ENCODE data around the gene CNTNAP2. TPM values are rescaled to one million over a fixed set of nuclear protein-coding genes. Genes with fewer than 3 reads are reported as not detected.

Gene CNTNAP2
- total RNA-seq, 4 donors from 2014 or later: not detected

DNA sequence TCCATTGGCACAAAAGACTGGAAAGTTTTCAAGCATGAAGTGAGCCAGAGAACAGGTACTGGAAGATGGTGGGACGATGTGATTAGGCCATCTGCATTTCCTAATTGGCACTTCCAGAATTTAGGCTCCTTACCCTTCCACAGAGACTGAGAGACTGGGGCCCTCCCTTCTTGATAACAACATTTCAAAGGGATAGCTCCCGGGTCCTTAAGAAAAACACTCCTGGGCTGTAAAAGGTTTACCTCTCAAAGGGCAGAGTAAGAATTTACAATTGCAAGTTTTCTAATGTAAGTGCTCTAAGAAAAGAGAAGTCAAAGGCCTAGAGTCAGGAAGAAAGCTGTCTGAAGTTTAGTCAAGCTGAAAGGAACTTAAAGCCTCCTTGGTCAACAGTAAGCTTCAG, 1914.4 kb downstream of the CNTNAP2 start:
- Histone ChIP-seq H3K9me3 (no peaks in the 10 kb centered on the region), H3K27ac (no peak overlapping the region), H3K36me3 (no peaks in the 10 kb centered on the region), H3K4me1 (no peaks in the 10 kb centered on the region), H3K27me3 (no peaks in the 10 kb centered on the region), H3K4me3 (no peak overlapping the region)
- in situ Hi-C loops (cut with MboI; ENCODE audit: low sequenced_read_pairs in 4 of 4): no loop called here
- intact Hi-C loops (cut with DNase I; ENCODE audit: low total_unique reads): no loop called here
- no peak for TF ChIP-seq POLR2A (IDR thresholded peaks at IDR 0.05)
- TF ChIP-seq, protein P1, sequence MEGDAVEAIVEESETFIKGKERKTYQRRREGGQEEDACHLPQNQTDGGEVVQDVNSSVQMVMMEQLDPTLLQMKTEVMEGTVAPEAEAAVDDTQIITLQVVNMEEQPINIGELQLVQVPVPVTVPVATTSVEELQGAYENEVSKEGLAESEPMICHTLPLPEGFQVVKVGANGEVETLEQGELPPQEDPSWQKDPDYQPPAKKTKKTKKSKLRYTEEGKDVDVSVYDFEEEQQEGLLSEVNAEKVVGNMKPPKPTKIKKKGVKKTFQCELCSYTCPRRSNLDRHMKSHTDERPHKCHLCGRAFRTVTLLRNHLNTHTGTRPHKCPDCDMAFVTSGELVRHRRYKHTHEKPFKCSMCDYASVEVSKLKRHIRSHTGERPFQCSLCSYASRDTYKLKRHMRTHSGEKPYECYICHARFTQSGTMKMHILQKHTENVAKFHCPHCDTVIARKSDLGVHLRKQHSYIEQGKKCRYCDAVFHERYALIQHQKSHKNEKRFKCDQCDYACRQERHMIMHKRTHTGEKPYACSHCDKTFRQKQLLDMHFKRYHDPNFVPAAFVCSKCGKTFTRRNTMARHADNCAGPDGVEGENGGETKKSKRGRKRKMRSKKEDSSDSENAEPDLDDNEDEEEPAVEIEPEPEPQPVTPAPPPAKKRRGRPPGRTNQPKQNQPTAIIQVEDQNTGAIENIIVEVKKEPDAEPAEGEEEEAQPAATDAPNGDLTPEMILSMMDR (IDR thresholded peaks at IDR 0.05 in 4 of 5, conservative IDR thresholded peaks at IDR 0.05 in 1 of 5): no peak
- DNase-seq (no peak), ATAC-seq (no peak)

DNA sequence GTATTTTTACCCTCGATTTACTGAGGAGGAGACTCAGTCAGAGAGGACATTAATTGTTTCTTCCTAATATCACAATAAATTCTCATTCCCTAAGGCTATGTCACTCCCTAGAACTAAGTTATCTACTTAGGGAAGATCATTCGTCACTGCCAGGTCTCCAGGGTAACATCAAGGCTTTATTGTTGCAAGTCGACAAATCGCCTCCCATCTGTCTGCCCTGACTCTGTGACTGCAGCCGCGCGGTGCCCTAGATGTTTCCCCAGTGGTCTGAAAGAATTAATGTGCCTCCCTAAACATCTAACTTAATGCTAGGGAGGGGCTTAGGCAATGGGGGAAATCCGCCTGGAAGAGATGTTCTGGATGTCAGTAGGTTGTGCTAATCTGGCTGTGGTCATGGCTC, 1915.2 kb downstream of the CNTNAP2 start:
- in situ Hi-C loops (cut with MboI; ENCODE audit: low sequenced_read_pairs in 4 of 4): no loop called here
- Histone ChIP-seq H3K9me3 (no peaks in the 10 kb centered on the region), H3K27ac (no peak overlapping the region), H3K36me3 (no peaks in the 10 kb centered on the region), H3K4me1 (no peaks in the 10 kb centered on the region), H3K4me3 (no peak overlapping the region), H3K27me3 (no peaks in the 10 kb centered on the region)
- intact Hi-C loops (cut with DNase I; ENCODE audit: low total_unique reads): no loop called here
- no peak for ATAC-seq
- no peak for DNase-seq
- no peak for TF ChIP-seq POLR2A (IDR thresholded peaks at IDR 0.05)
- TF ChIP-seq, protein P1 (IDR thresholded peaks at IDR 0.05 in 4 of 5, conservative IDR thresholded peaks at IDR 0.05 in 1 of 5): no peak

DNA sequence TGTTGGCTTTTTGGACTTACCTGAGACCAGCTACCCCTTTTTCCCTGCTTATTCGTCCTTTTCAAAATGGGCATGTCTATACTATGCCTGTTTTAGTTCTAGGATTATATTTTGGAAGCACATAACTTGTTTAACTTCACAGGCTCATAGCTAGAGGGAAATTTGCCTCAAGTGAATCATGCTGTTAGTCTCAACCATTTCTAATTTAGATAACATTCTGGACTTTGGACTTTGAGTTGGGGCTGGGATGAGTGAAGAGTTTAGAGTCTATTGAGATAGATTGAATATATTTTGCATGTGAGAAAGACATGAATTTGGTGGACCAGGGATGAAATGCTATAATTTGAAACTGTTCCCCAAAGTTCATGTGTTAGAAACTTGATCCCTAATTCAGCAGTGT, 1919.3 kb downstream of the CNTNAP2 start:
- intact Hi-C loops (cut with DNase I; ENCODE audit: low total_unique reads): no loop called here

DNA sequence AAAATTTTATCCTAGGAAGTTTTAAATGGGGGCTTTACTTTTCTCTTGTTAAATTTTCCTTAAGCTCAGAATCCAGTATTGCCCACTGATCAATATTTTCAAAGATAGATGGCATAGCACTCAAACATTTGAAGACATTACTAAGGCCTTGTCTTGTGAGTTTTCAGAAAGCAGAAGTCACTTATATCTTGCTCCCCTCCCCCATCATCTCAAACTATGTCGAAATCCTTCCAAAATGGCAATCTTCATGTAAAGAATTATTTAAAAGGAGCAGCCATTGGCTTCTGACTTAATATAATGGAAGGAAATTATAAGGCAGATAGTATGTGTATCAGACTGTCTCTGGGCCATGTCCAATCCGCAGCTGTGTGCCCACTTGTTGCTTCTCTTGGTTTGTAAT, 1920.4 kb downstream of the CNTNAP2 start:
- TF ChIP-seq, protein P1 (IDR thresholded peaks at IDR 0.05 in 4 of 5, conservative IDR thresholded peaks at IDR 0.05 in 1 of 5): no peak
- no peak for TF ChIP-seq POLR2A (IDR thresholded peaks at IDR 0.05)
- no peaks in the 10 kb centered on the region for H3K27me3 ChIP-seq
- H3K27ac ChIP-seq: no peak overlapping the region
- no peaks in the 10 kb centered on the region for H3K4me1 ChIP-seq
- ATAC-seq (no peak), DNase-seq (no peak)
- no peaks in the 10 kb centered on the region for H3K9me3 ChIP-seq
- intact Hi-C loops (cut with DNase I; ENCODE audit: low total_unique reads) (no loop called here), in situ Hi-C loops (cut with MboI; ENCODE audit: low sequenced_read_pairs in 4 of 4) (no loop called here)
- no peak overlapping the region for H3K4me3 ChIP-seq
- no peaks in the 10 kb centered on the region for H3K36me3 ChIP-seq

More for the DNA sequence above, 1919.3 kb downstream of the CNTNAP2 start:
- no peak overlapping the region for H3K27ac ChIP-seq
- no peaks in the 10 kb centered on the region for H3K9me3 ChIP-seq
- H3K27me3 ChIP-seq: no peaks in the 10 kb centered on the region
- no peaks in the 10 kb centered on the region for H3K4me1 ChIP-seq
- H3K4me3 ChIP-seq: no peak overlapping the region
- ATAC-seq: no peak
- H3K36me3 ChIP-seq: no peaks in the 10 kb centered on the region
- no peak for TF ChIP-seq POLR2A (IDR thresholded peaks at IDR 0.05)
- TF ChIP-seq, protein P1 (IDR thresholded peaks at IDR 0.05 in 4 of 5, conservative IDR thresholded peaks at IDR 0.05 in 1 of 5): no peak
- in situ Hi-C loops (cut with MboI; ENCODE audit: low sequenced_read_pairs in 4 of 4): no loop called here
- DNase-seq: no peak

DNA sequence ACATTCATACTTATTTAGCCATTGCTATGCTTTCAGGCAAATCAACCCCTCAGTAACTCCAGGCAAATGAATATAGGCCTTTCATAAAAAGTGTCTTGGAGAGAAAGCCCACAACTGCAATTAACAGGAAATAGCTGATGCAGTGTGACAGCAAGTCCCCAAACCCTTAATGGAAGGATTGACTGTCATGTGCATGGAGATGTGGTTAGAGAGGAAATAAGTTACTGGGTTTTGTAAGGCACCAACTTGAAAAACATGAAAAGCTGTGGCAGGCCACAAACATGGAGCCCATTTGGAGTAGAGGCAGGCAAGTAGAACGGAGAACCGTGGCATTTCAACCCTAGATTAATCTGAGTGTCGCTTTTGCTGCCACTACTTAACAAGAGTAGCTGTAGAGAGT, 1924.6 kb downstream of the CNTNAP2 start:
- H3K9me3 ChIP-seq: no peaks in the 10 kb centered on the region
- intact Hi-C loops (cut with DNase I; ENCODE audit: low total_unique reads): no loop called here
- in situ Hi-C loops (cut with MboI; ENCODE audit: low sequenced_read_pairs in 4 of 4): no loop called here
- H3K27me3 ChIP-seq: no peaks in the 10 kb centered on the region
- no peak for ATAC-seq
- no peak overlapping the region for H3K27ac ChIP-seq
- TF ChIP-seq POLR2A (IDR thresholded peaks at IDR 0.05): no peak
- TF ChIP-seq, protein P1 (IDR thresholded peaks at IDR 0.05 in 4 of 5, conservative IDR thresholded peaks at IDR 0.05 in 1 of 5): no peak
- H3K36me3 ChIP-seq: no peaks in the 10 kb centered on the region
- H3K4me3 ChIP-seq: no peak overlapping the region
- no peaks in the 10 kb centered on the region for H3K4me1 ChIP-seq
- DNase-seq: no peak

Data from gastrocnemius medialis (tissue), 4 donors.